ENCODE results near the gene PPBP.

DNA sequence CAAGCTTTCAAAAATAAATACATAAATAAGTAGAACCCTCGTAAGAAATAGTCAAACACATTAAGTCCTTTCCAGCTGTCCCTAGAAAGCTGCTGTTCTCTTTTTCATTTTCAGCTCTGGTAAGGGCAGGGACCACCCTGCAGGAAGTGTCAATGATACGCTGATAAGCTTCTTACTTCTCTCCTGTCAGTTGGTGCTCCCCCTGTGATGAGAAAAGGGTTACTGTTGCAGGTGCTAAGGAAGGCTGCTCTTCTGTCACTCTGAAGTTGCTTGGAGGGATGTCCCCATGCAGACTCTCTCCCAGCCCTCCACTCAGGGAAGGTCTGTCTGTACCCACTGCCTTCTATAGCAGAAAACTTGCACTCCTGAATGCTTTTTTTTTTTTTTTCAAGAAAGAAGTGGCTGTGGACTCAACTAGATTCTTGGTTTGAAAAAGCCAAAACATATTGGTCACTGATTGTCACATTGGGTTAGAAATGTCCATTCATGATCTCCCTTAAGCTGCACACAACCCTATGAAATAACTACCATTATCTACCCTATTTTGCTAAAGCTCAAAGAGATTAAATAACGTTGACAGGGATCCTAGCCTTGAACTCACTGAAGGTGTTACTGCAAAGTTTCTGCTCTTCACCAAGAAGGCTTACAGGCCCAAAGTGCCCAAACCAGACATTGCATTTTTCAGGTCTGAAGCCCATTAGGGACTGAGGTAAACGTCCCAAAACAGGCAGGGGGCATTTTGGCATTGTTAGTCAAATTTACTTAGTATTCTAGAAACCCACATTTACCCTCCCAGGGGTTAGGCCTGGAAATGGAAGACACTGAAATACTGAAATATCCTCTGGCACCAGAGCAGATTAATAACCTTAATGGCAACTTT, 49.3 kb upstream of the PPBP start:
- no peak for TF ChIP-seq SIN3A (IDR thresholded peaks at IDR 0.05; ENCODE audit: borderline replicate concordance, insufficient read depth, low read length)
- TF ChIP-seq, protein P1, sequence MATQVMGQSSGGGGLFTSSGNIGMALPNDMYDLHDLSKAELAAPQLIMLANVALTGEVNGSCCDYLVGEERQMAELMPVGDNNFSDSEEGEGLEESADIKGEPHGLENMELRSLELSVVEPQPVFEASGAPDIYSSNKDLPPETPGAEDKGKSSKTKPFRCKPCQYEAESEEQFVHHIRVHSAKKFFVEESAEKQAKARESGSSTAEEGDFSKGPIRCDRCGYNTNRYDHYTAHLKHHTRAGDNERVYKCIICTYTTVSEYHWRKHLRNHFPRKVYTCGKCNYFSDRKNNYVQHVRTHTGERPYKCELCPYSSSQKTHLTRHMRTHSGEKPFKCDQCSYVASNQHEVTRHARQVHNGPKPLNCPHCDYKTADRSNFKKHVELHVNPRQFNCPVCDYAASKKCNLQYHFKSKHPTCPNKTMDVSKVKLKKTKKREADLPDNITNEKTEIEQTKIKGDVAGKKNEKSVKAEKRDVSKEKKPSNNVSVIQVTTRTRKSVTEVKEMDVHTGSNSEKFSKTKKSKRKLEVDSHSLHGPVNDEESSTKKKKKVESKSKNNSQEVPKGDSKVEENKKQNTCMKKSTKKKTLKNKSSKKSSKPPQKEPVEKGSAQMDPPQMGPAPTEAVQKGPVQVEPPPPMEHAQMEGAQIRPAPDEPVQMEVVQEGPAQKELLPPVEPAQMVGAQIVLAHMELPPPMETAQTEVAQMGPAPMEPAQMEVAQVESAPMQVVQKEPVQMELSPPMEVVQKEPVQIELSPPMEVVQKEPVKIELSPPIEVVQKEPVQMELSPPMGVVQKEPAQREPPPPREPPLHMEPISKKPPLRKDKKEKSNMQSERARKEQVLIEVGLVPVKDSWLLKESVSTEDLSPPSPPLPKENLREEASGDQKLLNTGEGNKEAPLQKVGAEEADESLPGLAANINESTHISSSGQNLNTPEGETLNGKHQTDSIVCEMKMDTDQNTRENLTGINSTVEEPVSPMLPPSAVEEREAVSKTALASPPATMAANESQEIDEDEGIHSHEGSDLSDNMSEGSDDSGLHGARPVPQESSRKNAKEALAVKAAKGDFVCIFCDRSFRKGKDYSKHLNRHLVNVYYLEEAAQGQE (IDR thresholded peaks at IDR 0.05; ENCODE audit: insufficient read depth in 1 of 2, low read depth in 2 of 2, low read length in 2 of 2): no peak
- no peak for TF ChIP-seq TAF1 (IDR thresholded peaks at IDR 0.05; ENCODE audit: borderline replicate concordance, insufficient read depth, low read length)
- TF ChIP-seq POLR2AphosphoS5 (IDR thresholded peaks at IDR 0.05; ENCODE audit: low read depth, low read length): no peak
- no peak for TF ChIP-seq FOXP2 (optimal IDR thresholded peaks at IDR 0.05; ENCODE audit: borderline replicate concordance, extremely low read depth, extremely low read length, insufficient read depth)

Measured in PFSK-1 (cell line).